Hypothalamus (tissue), 51 donors: Measurements from ENCODE around the gene KCNH2.
"Not testable (repeated sequence)": the region's sequence is repeated elsewhere in the genome, so short reads cannot be mapped to it uniquely, and the experiment has no call there.

Experiments used
- DNase-seq, 51 donors: peaks; one replicate each; lab custom pipeline; 2025; lab: John Stamatoyannopoulos, UW

The KCNH2 gene

GRCh38 chr7:150978126-150978789 lies at the start of gene KCNH2:
TSS of gene KCNH2 (minus strand) at chr7:150978321. CDS start at chr7:150977913, 408 bp downstream.
- DNase-seq: peak in 38 of 51 donors; percentile 17 to 78 (median 58)

- DNase-seq: not testable (repeated sequence)
Measured at GRCh38 chr7:151027728-151028130, 49.6 kb upstream of the KCNH2 start.

- DNase-seq: not testable (repeated sequence)
Measured at GRCh38 chr7:151026771-151027727, 48.9 kb upstream of the KCNH2 start.

GRCh38 chr7:151025924-151026671 lies 48.0 kb upstream of the KCNH2 start:
- no peak for DNase-seq

- DNase-seq: no peak
Measured at GRCh38 chr7:151024435-151025056, 46.4 kb upstream of the KCNH2 start, which contains the start of gene ATG9B. TSS of gene ATG9B (minus strand) at chr7:151024494. CDS start at chr7:151024423, 71 bp downstream.

GRCh38 chr7:151023232-151023631 lies 45.1 kb upstream of the KCNH2 start:
- DNase-seq: no peak

- DNase-seq: no peak
Measured at GRCh38 chr7:151020231-151020630, 42.1 kb upstream of the KCNH2 start.

- no peak for DNase-seq
Measured at GRCh38 chr7:151019130-151019447, 41.0 kb upstream of the KCNH2 start.

GRCh38 chr7:151018421-151019129 lies 40.5 kb upstream of the KCNH2 start:
- DNase-seq: peak in 9 of 51 donors; percentile 16 to 63 (median 37)

- DNase-seq: peak in 36 of 51 donors; percentile 6 to 73 (median 39)
Measured at GRCh38 chr7:151017953-151018420, 39.9 kb upstream of the KCNH2 start.

GRCh38 chr7:151017370-151017952 lies 39.3 kb upstream of the KCNH2 start:
- DNase-seq: no peak

GRCh38 chr7:151016942-151017341 lies 38.8 kb upstream of the KCNH2 start:
- no peak for DNase-seq

GRCh38 chr7:151016505-151016904 lies 38.4 kb upstream of the KCNH2 start:
- no peak for DNase-seq

GRCh38 chr7:151015967-151016366 lies 37.8 kb upstream of the KCNH2 start:
- DNase-seq: no peak

GRCh38 chr7:151014950-151015349 lies 36.8 kb upstream of the KCNH2 start:
- DNase-seq: no peak

GRCh38 chr7:151013733-151014497 lies 35.8 kb upstream of the KCNH2 start:
- DNase-seq: peak in 43 of 51 donors; percentile 7 to 83 (median 69)

GRCh38 chr7:151013356-151013732 lies 35.2 kb upstream of the KCNH2 start:
- DNase-seq: peak in 2 of 51 donors; percentile 42 to 43

- DNase-seq: peak in 8 of 51 donors; percentile 13 to 50 (median 24)
Measured at GRCh38 chr7:151012911-151013347, 34.8 kb upstream of the KCNH2 start.
